ENCODE results near the gene ALPL.

DNA sequence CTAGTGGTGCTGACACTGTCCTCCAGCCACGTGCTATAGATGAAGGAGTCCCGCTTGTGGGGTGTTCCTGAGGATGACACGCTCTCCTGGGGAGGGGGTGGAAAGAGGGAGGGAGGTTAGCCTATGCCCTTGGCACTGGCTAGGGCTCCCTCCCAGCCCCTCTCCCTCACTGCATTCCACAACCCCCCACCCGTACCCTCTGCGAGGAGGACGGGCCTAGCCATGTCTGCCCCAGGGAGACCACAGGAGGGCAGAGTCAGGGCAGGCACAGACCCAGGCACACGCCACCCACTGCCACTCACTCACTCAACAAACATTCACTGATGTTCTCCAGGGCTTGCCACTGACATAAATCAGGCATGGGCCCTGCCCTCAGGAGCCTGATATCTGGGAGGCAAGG lies 89.2 kb downstream of the ALPL start:
- no peak for TF ChIP-seq CTCF (IDR thresholded peaks at IDR 0.05)
- TF ChIP-seq POLR2AphosphoS5 (IDR thresholded peaks at IDR 0.05), result no peak

All from stomach (tissue), 4 donors.